Cerebellar cortex (tissue), 1 donor: Measurements from ENCODE around the gene PEF1.

ENCODE experiments used
- DNase-seq: peaks from one replicate; pipeline ENCODE4 v3.0.0-alpha.2; 2015; ENCODE audit warnings: low spot score

Gene PEF1

GRCh38 chr1:31627930-31628559 is 16.6 kb downstream of the PEF1 start:
- DNase-seq, result peak; percentile 93

- DNase-seq, result peak; percentile 89
Observed at GRCh38 chr1:31627301-31627929, 17.3 kb downstream of the PEF1 start.

- DNase-seq, result peak; percentile 34
Observed at GRCh38 chr1:31626223-31627207, 18.2 kb downstream of the PEF1 start.

- DNase-seq, result no peak
Observed at GRCh38 chr1:31625561-31626222, 19.0 kb downstream of the PEF1 start.

- no peak for DNase-seq
Observed at GRCh38 chr1:31624731-31625514, 19.8 kb downstream of the PEF1 start.

- DNase-seq, result no peak
Observed at GRCh38 chr1:31624309-31624708, 20.4 kb downstream of the PEF1 start.

GRCh38 chr1:31623365-31623764 is 21.3 kb downstream of the PEF1 start:
- no peak for DNase-seq

GRCh38 chr1:31621847-31622730 is 22.6 kb downstream of the PEF1 start:
- DNase-seq, result no peak

GRCh38 chr1:31621498-31621820 is 23.2 kb downstream of the PEF1 start:
- no peak for DNase-seq

- DNase-seq, result no peak
Observed at GRCh38 chr1:31620631-31621497, 23.8 kb downstream of the PEF1 start.

- DNase-seq, result no peak
Observed at GRCh38 chr1:31618916-31619846, 25.5 kb downstream of the PEF1 start.

GRCh38 chr1:31617916-31618746 is 26.5 kb downstream of the PEF1 start:
- peak; percentile 27 for DNase-seq

GRCh38 chr1:31617218-31617915 is 27.3 kb downstream of the PEF1 start, which contains the start of gene HCRTR1:
Gene HCRTR1, plus strand, starts transcription at chr1:31617689. Its CDS starts 1,504 bp downstream, at chr1:31619193.
- DNase-seq, result no peak

GRCh38 chr1:31615939-31616338 is 28.7 kb downstream of the PEF1 start:
- no peak for DNase-seq

- DNase-seq, result no peak
Observed at GRCh38 chr1:31615414-31615813, 29.3 kb downstream of the PEF1 start.

- DNase-seq, result no peak
Observed at GRCh38 chr1:31614414-31615005, 30.2 kb downstream of the PEF1 start.
